OCI-LY1 (cell line): ENCODE measurements around the gene IGF2BP3.

Source experiments
- H2AFZ ChIP-seq: fragments of 200-600 bp; sonication (generic), shearing (Covaris generic); 2 replicates; pipeline ENCODE4 v1.6.0; 2014; ENCODE audit warnings: antibody characterized with exemption, mild to moderate bottlenecking, low read length
- H3F3A ChIP-seq: fragments of 200-600 bp; sonication (generic), shearing (Covaris generic); 2 replicates; pipeline ENCODE4 v1.6.0; 2014; ENCODE audit warnings: mild to moderate bottlenecking, antibody characterized with exemption, low read length, moderate library complexity; ENCODE audit not compliant: insufficient read depth
- H3K27ac ChIP-seq: fragments of 200-600 bp; sonication (generic); 2 replicates; pipeline ENCODE4 v1.5.1; 2014; ENCODE audit warnings: low read length, mixed run types, mild to moderate bottlenecking, low read depth; ENCODE audit not compliant: poor library complexity, severe bottlenecking
- H3K27me3 ChIP-seq: fragments of 200-600 bp; sonication (generic); 2 replicates; pipeline ENCODE4 v1.6.0; 2014; ENCODE audit warnings: antibody characterized with exemption, mild to moderate bottlenecking, low read length, moderate library complexity; ENCODE audit not compliant: insufficient read depth
- H3K36me3 ChIP-seq: fragments of 200-600 bp; sonication (generic); 2 replicates; pipeline ENCODE4 v1.6.1; 2014; ENCODE audit warnings: mild to moderate bottlenecking, antibody characterized with exemption, low read length, moderate library complexity, mixed read lengths; ENCODE audit not compliant: insufficient read depth
- H3K4me1 ChIP-seq: fragments of 200-600 bp; sonication (generic); 2 replicates; pipeline ENCODE4 v1.5.1; 2014; ENCODE audit warnings: mild to moderate bottlenecking, low read length, moderate library complexity; ENCODE audit not compliant: insufficient read depth, severe bottlenecking
- H3K4me2 ChIP-seq: fragments of 200-600 bp; sonication (generic), shearing (Covaris generic); 2 replicates; pipeline ENCODE4 v1.6.1; 2014; ENCODE audit warnings: low read length
- H3K4me3 ChIP-seq: fragments of 200-600 bp; sonication (generic); 2 replicates; pipeline ENCODE4 v1.5.1; 2014; ENCODE audit warnings: low read length, low read depth, mild to moderate bottlenecking, mixed read lengths; ENCODE audit not compliant: poor library complexity, severe bottlenecking
- H3K79me2 ChIP-seq: fragments of 200-600 bp; shearing (Covaris generic); 2 replicates; pipeline ENCODE4 v1.6.1; 2016; ENCODE audit warnings: mixed run types, low read length, mixed read lengths; ENCODE audit not compliant: insufficient read depth
- H3K9ac ChIP-seq: fragments of 200-600 bp; sonication (generic), shearing (Covaris generic); 2 replicates; pipeline ENCODE4 v1.6.1; 2014; ENCODE audit warnings: mild to moderate bottlenecking, low read length, mixed read lengths
- H3K9me2 ChIP-seq: fragments of 200-600 bp; sonication (generic), shearing (Covaris generic); 2 replicates; pipeline ENCODE4 v1.6.1; 2014; ENCODE audit warnings: low read depth, mild to moderate bottlenecking, low read length, mixed read lengths
- H3K9me3 ChIP-seq: fragments of 200-600 bp; shearing (Covaris generic); 2 replicates; pipeline ENCODE4 v1.6.1; 2014; ENCODE audit warnings: low read length, mixed read lengths
- H4K20me1 ChIP-seq: fragments of 200-600 bp; sonication (generic), shearing (Covaris generic); 2 replicates; pipeline ENCODE4 v1.6.0; 2016; ENCODE audit warnings: mild to moderate bottlenecking, low read length; ENCODE audit not compliant: insufficient read depth
- CTCF ChIP-seq: fragments of 200-600 bp; sonication (generic), shearing (Covaris generic); IDR thresholded peaks from 2 replicates; pipeline ENCODE4 v1.5.1; 2017; ENCODE audit warnings: mild to moderate bottlenecking, antibody characterized with exemption, low read length, moderate library complexity, mixed read lengths
- EZH2 ChIP-seq: fragments of 200-600 bp; sonication (generic), shearing (Covaris generic); IDR thresholded peaks from 2 replicates; pipeline ENCODE4 v1.8.0; 2017; ENCODE audit warnings: borderline replicate concordance, mixed run types, mild to moderate bottlenecking, antibody characterized with exemption, low read length, moderate library complexity, mixed read lengths

Gene IGF2BP3

DNA sequence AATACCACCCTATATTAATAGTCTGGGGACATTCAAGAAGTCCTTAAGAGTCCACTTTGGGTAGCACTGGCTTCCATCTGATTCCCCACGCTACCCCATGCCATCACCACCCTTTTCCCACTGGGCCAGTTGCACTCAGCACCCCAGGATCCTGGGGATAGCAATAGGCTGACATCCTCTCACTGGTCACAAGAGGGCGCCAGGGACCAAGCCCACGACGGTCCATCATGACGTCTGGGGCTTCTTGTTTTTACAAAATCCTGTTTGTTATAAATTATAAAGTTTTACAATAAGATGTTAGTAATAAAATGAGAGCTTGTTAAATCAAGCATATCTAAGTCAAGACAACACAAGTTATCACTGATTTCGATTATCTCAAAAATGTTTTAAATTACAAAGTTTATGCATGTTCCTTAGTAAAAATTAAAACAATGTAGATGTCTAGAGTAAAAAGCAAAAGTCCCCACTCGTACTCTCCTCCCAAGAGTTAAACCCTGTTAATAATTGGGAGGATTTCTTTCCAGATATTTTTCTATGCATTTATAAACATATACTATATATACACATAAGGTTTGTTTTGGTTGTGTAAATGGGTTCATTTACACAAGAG lies 208.3 kb downstream of the IGF2BP3 start:
- H3K27ac ChIP-seq = no peak overlapping the region
- peaks cover 5% of the 10 kb centered on the region for H3K4me1 ChIP-seq
- H3K4me3 ChIP-seq = no peak overlapping the region
- no peaks in the 10 kb centered on the region for H3K9me2 ChIP-seq
- H3K4me2 ChIP-seq = no peak overlapping the region
- H3K79me2 ChIP-seq = no peaks in the 10 kb centered on the region
- no peak overlapping the region for H3K9ac ChIP-seq
- H3K9me3 ChIP-seq = no peaks in the 10 kb centered on the region
- H3K27me3 ChIP-seq = no peaks in the 10 kb centered on the region
- no peaks in the 10 kb centered on the region for H3F3A ChIP-seq
- peak; percentile 99 for TF ChIP-seq CTCF
- TF ChIP-seq EZH2 = no peak
- H4K20me1 ChIP-seq = no peaks in the 10 kb centered on the region
- H2AFZ ChIP-seq = no peak overlapping the region
- no peaks in the 10 kb centered on the region; the same call in 1 of the 2 replicates for H3K36me3 ChIP-seq

DNA sequence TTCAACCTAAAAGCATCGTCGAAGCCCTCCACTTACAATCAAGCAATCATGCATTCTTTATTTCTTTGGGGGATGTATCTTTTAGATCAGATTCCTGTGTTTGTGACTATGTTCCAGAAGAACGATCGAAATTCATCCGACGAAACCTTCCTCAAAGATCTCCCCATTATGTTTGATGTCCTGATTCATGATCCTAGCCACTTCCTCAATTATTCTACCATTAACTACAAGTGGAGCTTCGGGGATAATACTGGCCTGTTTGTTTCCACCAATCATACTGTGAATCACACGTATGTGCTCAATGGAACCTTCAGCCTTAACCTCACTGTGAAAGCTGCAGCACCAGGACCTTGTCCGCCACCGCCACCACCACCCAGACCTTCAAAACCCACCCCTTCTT lies 209.9 kb downstream of the IGF2BP3 start:
- Histone ChIP-seq H3K4me1 (peaks cover 5% of the 10 kb centered on the region), H3K27me3 (no peaks in the 10 kb centered on the region), H3K9me2 (no peaks in the 10 kb centered on the region), H3K4me3 (no peak overlapping the region), H3K27ac (no peak overlapping the region), H3K9ac (no peak overlapping the region), H3K36me3 (no peaks in the 10 kb centered on the region), H3K79me2 (no peaks in the 10 kb centered on the region), H2AFZ (no peak overlapping the region), H3K4me2 (no peak overlapping the region), H4K20me1 (no peaks in the 10 kb centered on the region), H3K9me3 (no peaks in the 10 kb centered on the region), H3F3A (no peaks in the 10 kb centered on the region)
- TF ChIP-seq CTCF (no peak), EZH2 (no peak)
